GM10266 (cell line): ENCODE results near the gene TSPAN31.

ENCODE experiments used
- DNase-seq: peaks from one replicate; pipeline ENCODE4 v3.0.0; 2012; ENCODE audit errors: extremely low spot score
- CTCF ChIP-seq: IDR thresholded peaks from 2 replicates; pipeline ENCODE4 v1.5.1; 2012; ENCODE audit warnings: mild to moderate bottlenecking, low read depth; ENCODE audit not compliant: control insufficient read depth, insufficient read depth; ENCODE audit errors: missing control alignments

TSPAN31 gene

GRCh38 chr12:57762463-57762862 is 17.6 kb downstream of the TSPAN31 start:
- no peak for TF ChIP-seq CTCF
- DNase-seq = no peak

- no peak for TF ChIP-seq CTCF
- no peak for DNase-seq
Measured at GRCh38 chr12:57763881-57764661, 19.2 kb downstream of the TSPAN31 start.

- no peak for TF ChIP-seq CTCF
- no peak for DNase-seq
Measured at GRCh38 chr12:57764662-57765002, 19.8 kb downstream of the TSPAN31 start.

GRCh38 chr12:57765003-57765697 is 20.3 kb downstream of the TSPAN31 start:
- peak; percentile 65 for TF ChIP-seq CTCF
- no peak for DNase-seq

GRCh38 chr12:57765698-57766463 is 21.0 kb downstream of the TSPAN31 start:
- TF ChIP-seq CTCF = no peak
- no peak for DNase-seq

- no peak for DNase-seq
- TF ChIP-seq CTCF = no peak
Measured at GRCh38 chr12:57766464-57767304, 21.8 kb downstream of the TSPAN31 start, which contains the start of gene CYP27B1. TSS of gene CYP27B1 (minus strand) at chr12:57767078. CDS start at chr12:57767041, 37 bp downstream.
